SK-N-SH treated with all-trans-retinoic acid at 6 μM for 48 hours (cell line): ENCODE data around the gene SRRT.
A peak's percentile ranks its signal among the peaks of the same experiment; 100 is the strongest.

Experiments
- ATAC-seq: fragments of 200-7000 bp; cut with Tn5 transposase; 3 replicates; pipeline ENCODE4 v1.9.1; 2020; ENCODE audit warnings: mild to moderate bottlenecking, moderate library complexity
- BACH2 ChIP-seq: fragments of 250-450 bp; sonication (Bioruptor Pico); IDR thresholded peaks from 2 replicates; pipeline ENCODE4 v1.9.0; 2021; ENCODE audit warnings: mild to moderate bottlenecking, borderline replicate concordance
- CSDC2 ChIP-seq: fragments of 250-450 bp; sonication (Bioruptor Pico); IDR thresholded peaks from 2 replicates; pipeline ENCODE4 v1.5.0; 2020; ENCODE audit warnings: mild to moderate bottlenecking, moderate library complexity
- ESRRG ChIP-seq: fragments of 250-450 bp; sonication (Bioruptor Pico); IDR thresholded peaks from 2 replicates; pipeline ENCODE4 v1.6.1; 2021; ENCODE audit warnings: mild to moderate bottlenecking
- GLIS3 ChIP-seq: fragments of 250-450 bp; sonication (Bioruptor Pico); IDR thresholded peaks from 2 replicates; pipeline ENCODE4 v1.5.0; 2020; ENCODE audit warnings: mild to moderate bottlenecking, moderate library complexity
- ISL1 ChIP-seq: fragments of 250-450 bp; sonication (Bioruptor Pico); IDR thresholded peaks from 2 replicates; pipeline ENCODE4 v2.1.2; 2022; ENCODE audit warnings: mild to moderate bottlenecking, moderate library complexity
- RARB ChIP-seq: fragments of 250-450 bp; sonication (Bioruptor Pico); IDR thresholded peaks from 2 replicates; pipeline ENCODE4 v1.8.0; 2021; ENCODE audit warnings: mild to moderate bottlenecking, moderate library complexity
- SNAI2 ChIP-seq: fragments of 250-450 bp; sonication (Bioruptor Pico); IDR thresholded peaks from 2 replicates; pipeline ENCODE4 v1.5.0; 2020; ENCODE audit warnings: mild to moderate bottlenecking, moderate library complexity
- TCF4 ChIP-seq: fragments of 250-450 bp; sonication (Bioruptor Pico); IDR thresholded peaks from 2 replicates; pipeline ENCODE4 v1.8.0; 2021; ENCODE audit warnings: mild to moderate bottlenecking, moderate library complexity, borderline replicate concordance
- ZC3H10 ChIP-seq: fragments of 250-450 bp; sonication (Bioruptor Pico); IDR thresholded peaks from 2 replicates; pipeline ENCODE4 v1.5.1; 2021; ENCODE audit warnings: mild to moderate bottlenecking, moderate library complexity
- ZFP3 ChIP-seq: fragments of 250-450 bp; sonication (Bioruptor Pico); IDR thresholded peaks from 2 replicates; pipeline ENCODE4 v1.5.0; 2020; ENCODE audit warnings: mild to moderate bottlenecking, moderate library complexity
- ZNF8 ChIP-seq: fragments of 450-650 bp; formaldehyde crosslinking; IDR thresholded peaks from 2 replicates; pipeline ENCODE4 v1.5.0; 2020; ENCODE audit warnings: mild to moderate bottlenecking, moderate library complexity
- TF ChIP-seq, protein P1 (sequence below): fragments of 250-450 bp; sonication (Bioruptor Pico); IDR thresholded peaks from 2 replicates; pipeline ENCODE4 v1.5.1; 2020; ENCODE audit warnings: low read depth, mild to moderate bottlenecking, moderate library complexity
- TF ChIP-seq, protein P2 (sequence below): fragments of 250-450 bp; sonication (Bioruptor Pico); IDR thresholded peaks from 2 replicates; pipeline ENCODE4 v1.8.0; 2021; ENCODE audit warnings: low read depth, mild to moderate bottlenecking, moderate library complexity, borderline replicate concordance
- TF ChIP-seq, protein P3 (sequence below): fragments of 250-450 bp; sonication (Bioruptor Pico); IDR thresholded peaks from 2 replicates; pipeline ENCODE4 v1.8.0; 2020; ENCODE audit warnings: mild to moderate bottlenecking, moderate library complexity, borderline replicate concordance
- TF ChIP-seq, protein P4 (sequence below): fragments of 250-450 bp; sonication (Bioruptor Pico); IDR thresholded peaks from 2 replicates; pipeline ENCODE4 v1.5.0; 2020; ENCODE audit warnings: mild to moderate bottlenecking, moderate library complexity

The SRRT gene

DNA sequence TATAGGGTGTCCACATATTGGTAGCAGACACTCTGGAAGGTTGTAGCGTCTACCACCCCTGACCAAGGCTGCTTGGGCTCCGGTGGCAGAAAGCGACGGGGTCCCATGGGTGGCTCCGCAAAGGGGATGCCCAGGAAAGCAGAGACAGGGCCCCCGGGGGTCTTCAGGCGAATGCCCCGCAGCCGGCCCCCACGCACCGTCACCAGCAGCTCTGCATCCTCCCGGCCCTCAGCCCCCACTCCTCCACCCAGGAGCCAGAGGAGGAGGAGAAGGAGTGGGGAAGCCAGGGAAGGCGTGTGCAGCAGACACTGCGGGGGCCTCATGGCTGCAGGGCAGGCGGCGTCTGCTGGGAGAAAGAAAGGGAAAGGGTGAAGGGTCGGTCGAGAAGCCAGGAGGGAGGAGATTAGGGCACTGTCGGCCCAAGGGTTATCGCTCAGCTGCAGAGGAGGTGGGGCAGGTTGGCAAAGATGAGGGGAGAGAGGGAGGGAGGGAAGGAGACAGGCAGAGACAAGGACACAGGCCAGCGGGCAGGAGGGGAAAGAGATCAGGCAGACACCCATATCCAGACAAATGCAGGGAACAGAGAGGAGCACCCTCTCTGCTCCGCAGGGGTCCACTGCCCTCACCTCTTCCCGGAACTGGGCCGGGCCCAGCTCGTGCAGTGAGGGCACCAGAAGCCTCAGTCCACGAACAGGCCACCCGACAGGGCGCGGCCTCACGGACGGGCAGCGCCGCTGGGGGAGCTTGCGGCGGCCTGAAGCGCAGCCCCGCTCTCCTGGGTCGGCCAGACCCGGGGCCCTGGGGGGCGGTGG lies 19.2 kb downstream of the SRRT start:
- no peak for ATAC-seq
- TF ChIP-seq, protein P1, sequence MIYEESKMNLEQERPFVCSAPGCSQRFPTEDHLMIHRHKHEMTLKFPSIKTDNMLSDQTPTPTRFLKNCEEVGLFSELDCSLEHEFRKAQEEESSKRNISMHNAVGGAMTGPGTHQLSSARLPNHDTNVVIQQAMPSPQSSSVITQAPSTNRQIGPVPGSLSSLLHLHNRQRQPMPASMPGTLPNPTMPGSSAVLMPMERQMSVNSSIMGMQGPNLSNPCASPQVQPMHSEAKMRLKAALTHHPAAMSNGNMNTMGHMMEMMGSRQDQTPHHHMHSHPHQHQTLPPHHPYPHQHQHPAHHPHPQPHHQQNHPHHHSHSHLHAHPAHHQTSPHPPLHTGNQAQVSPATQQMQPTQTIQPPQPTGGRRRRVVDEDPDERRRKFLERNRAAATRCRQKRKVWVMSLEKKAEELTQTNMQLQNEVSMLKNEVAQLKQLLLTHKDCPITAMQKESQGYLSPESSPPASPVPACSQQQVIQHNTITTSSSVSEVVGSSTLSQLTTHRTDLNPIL, result no peak
- TF ChIP-seq SNAI2 (CRISPR knock-in tag) (no peak), ISL1 (CRISPR knock-in tag) (no peak), ZFP3 (no peak), GLIS3 (CRISPR knock-in tag) (no peak), ZNF8 (no peak), CSDC2 (CRISPR knock-in tag) (no peak), ESRRG (CRISPR knock-in tag) (no peak), BACH2 (no peak), RARB (CRISPR knock-in tag) (no peak), ZC3H10 (no peak)
- TF ChIP-seq, protein P2, sequence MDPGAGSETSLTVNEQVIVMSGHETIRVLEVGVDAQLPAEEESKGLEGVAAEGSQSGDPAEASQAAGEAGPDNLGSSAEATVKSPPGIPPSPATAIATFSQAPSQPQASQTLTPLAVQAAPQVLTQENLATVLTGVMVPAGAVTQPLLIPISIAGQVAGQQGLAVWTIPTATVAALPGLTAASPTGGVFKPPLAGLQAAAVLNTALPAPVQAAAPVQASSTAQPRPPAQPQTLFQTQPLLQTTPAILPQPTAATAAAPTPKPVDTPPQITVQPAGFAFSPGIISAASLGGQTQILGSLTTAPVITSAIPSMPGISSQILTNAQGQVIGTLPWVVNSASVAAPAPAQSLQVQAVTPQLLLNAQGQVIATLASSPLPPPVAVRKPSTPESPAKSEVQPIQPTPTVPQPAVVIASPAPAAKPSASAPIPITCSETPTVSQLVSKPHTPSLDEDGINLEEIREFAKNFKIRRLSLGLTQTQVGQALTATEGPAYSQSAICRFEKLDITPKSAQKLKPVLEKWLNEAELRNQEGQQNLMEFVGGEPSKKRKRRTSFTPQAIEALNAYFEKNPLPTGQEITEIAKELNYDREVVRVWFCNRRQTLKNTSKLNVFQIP (CRISPR knock-in tag), result no peak

DNA sequence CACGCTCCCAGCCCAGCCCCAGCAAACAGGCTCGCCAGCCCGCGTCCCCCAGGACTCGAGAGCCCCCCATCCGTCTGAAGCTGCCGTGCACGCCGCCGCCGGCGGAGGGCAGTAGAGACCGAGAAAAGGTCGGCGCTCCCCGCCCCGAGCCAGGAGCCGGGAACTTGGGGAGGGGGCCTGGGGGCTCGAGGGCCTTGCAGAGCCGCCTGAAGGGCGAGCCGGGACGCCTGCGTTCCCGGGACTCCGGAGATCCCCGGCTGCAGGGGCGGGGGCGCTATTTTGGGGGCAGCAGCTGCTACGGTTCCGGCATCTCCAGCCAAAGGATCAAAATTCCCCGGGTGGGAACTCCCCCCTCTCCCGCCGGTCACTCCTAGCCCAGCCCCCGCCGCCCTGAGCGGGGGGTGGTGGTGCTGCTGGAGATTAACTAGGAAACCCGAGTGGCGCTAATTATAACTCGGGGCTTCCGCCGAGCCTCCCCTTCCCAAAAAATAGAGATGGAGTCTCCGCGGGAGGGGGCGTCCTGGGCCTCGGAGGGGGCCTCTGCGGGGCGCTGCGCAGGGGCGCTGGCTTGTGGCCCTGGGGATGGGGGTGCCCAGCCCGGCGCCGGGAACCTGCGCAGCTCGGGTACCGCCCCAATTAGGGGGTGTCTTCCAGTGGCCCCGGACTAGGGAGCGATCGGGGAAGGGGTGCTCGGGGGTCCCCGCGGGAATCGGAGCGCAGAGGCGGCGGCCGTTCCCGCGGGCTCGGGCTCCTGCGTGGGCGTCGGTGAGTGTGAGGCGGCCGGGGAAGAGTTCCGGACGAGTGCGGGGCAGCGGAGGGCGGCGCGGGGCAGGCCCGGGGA lies 20.2 kb downstream of the SRRT start:
- ATAC-seq, result peak; percentile 36
- no peak for TF ChIP-seq ZC3H10
- TF ChIP-seq, protein P3, sequence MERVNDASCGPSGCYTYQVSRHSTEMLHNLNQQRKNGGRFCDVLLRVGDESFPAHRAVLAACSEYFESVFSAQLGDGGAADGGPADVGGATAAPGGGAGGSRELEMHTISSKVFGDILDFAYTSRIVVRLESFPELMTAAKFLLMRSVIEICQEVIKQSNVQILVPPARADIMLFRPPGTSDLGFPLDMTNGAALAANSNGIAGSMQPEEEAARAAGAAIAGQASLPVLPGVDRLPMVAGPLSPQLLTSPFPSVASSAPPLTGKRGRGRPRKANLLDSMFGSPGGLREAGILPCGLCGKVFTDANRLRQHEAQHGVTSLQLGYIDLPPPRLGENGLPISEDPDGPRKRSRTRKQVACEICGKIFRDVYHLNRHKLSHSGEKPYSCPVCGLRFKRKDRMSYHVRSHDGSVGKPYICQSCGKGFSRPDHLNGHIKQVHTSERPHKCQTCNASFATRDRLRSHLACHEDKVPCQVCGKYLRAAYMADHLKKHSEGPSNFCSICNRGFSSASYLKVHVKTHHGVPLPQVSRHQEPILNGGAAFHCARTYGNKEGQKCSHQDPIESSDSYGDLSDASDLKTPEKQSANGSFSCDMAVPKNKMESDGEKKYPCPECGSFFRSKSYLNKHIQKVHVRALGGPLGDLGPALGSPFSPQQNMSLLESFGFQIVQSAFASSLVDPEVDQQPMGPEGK (CRISPR knock-in tag), result peak; percentile 84; the same call in 1 of the 2 replicates

DNA sequence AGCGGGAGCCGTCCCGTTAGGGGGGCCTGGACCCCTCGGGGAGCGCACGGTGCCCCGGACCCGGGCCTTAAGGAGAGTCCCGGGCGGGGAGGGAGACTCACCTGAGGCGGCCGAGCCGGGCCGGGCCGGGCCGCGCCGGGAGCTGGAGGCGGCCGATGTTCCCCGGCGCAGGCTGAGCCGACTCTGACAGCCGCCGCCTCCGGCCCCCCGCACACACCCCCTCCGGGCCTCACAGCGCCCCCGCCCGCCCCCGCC lies 20.7 kb downstream of the SRRT start, which contains the start of gene ACHE:
ACHE (minus strand) TSS at position 188 of the 255 bp plus-strand sequence. CDS start 1,656 bp downstream, outside the sequence.
- peak; percentile 39 for ATAC-seq
- TF ChIP-seq, protein P4, sequence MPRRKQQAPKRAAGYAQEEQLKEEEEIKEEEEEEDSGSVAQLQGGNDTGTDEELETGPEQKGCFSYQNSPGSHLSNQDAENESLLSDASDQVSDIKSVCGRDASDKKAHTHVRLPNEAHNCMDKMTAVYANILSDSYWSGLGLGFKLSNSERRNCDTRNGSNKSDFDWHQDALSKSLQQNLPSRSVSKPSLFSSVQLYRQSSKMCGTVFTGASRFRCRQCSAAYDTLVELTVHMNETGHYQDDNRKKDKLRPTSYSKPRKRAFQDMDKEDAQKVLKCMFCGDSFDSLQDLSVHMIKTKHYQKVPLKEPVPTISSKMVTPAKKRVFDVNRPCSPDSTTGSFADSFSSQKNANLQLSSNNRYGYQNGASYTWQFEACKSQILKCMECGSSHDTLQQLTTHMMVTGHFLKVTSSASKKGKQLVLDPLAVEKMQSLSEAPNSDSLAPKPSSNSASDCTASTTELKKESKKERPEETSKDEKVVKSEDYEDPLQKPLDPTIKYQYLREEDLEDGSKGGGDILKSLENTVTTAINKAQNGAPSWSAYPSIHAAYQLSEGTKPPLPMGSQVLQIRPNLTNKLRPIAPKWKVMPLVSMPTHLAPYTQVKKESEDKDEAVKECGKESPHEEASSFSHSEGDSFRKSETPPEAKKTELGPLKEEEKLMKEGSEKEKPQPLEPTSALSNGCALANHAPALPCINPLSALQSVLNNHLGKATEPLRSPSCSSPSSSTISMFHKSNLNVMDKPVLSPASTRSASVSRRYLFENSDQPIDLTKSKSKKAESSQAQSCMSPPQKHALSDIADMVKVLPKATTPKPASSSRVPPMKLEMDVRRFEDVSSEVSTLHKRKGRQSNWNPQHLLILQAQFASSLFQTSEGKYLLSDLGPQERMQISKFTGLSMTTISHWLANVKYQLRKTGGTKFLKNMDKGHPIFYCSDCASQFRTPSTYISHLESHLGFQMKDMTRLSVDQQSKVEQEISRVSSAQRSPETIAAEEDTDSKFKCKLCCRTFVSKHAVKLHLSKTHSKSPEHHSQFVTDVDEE (CRISPR knock-in tag), result no peak
- TF ChIP-seq, protein P2 (CRISPR knock-in tag), result no peak
- TF ChIP-seq ZFP3 (no peak), TCF4 (CRISPR knock-in tag) (no peak)
- TF ChIP-seq, protein P3 (CRISPR knock-in tag), result no peak
- TF ChIP-seq, all 23 proteins: peak for 0
